ENCODE measurements around the gene ZNF616. TPM values are rescaled to one million over a fixed set of nuclear protein-coding genes. Genes with fewer than 3 reads are reported as not detected.
"Not testable (repeated sequence)": the region's sequence is repeated elsewhere in the genome, so short reads cannot be mapped to it uniquely, and the experiment has no call there.

ZNF616 gene
- total RNA-seq, 1 donor from 2014 or later = 1.2 TPM

GRCh38 chr19:52101866-52102562 is 37.7 kb downstream of the ZNF616 start:
- intact Hi-C loops (cut with DNase I) = no loop called here
- no peaks in the 10 kb centered on the region for H3K36me3 ChIP-seq
- no peak overlapping the region for H3K27ac ChIP-seq
- peaks cover 18 to 49% of the 10 kb centered on the region in 2 donors for H3K9me3 ChIP-seq
- no peaks in the 10 kb centered on the region for H3K4me1 ChIP-seq
- H3K27me3 ChIP-seq = no peaks in the 10 kb centered on the region
- no peak overlapping the region for H3K4me3 ChIP-seq
- TF ChIP-seq CTCF (IDR thresholded peaks at IDR 0.05) = no peak
- DNase-seq (ENCODE audit: low spot score in 2 of 2) = no peak

GRCh38 chr19:52099497-52100138 is 40.1 kb downstream of the ZNF616 start:
- no peaks in the 10 kb centered on the region for H3K4me1 ChIP-seq
- intact Hi-C loops (cut with DNase I) = loop anchor here (5.0 kb wide), 2 partner anchors 93 to 112 kb away; partner anchors contain the start of genes PPP2R1A and ZNF350
- no peak overlapping the region for H3K4me3 ChIP-seq
- peaks cover 13 to 39% of the 10 kb centered on the region in 2 donors for H3K9me3 ChIP-seq
- DNase-seq (ENCODE audit: low spot score in 2 of 2) = no peak
- no peak overlapping the region for H3K27ac ChIP-seq
- H3K27me3 ChIP-seq = no peaks in the 10 kb centered on the region
- no peaks in the 10 kb centered on the region for H3K36me3 ChIP-seq
- TF ChIP-seq CTCF (IDR thresholded peaks at IDR 0.05) = no peak

- H3K27ac ChIP-seq = peak overlapping the region in 1 of 2 donors; percentile 75
- DNase-seq (ENCODE audit: low spot score in 2 of 2); H3K4me1 ChIP-seq; H3K27me3 ChIP-seq: not testable (repeated sequence)
- peak overlapping the region in 1 of 2 donors; percentile 91 for H3K4me3 ChIP-seq
- H3K9me3 ChIP-seq = peaks cover 13 to 39% of the 10 kb centered on the region in 2 donors
- peaks cover 10 to 18% of the 10 kb centered on the region in 2 donors for H3K36me3 ChIP-seq
- intact Hi-C loops (cut with DNase I) = loop anchor here (5.0 kb wide), 2 partner anchors 96 to 109 kb away; partner anchors contain the start of genes PPP2R1A and ZNF350
Measured at GRCh38 chr19:52096416-52096815, 43.3 kb downstream of the ZNF616 start.

- peaks cover 15 to 28% of the 10 kb centered on the region in 2 donors for H3K36me3 ChIP-seq
- H3K4me3 ChIP-seq = peak within 1 kb of the TSS; percentile 91 to 95
- peaks cover 13 to 48% of the 10 kb centered on the region in 2 donors for H3K9me3 ChIP-seq
- no peaks in the 10 kb centered on the region for H3K4me1 ChIP-seq
- TF ChIP-seq CTCF (IDR thresholded peaks at IDR 0.05) = no peak
- no peaks in the 10 kb centered on the region for H3K27me3 ChIP-seq
- intact Hi-C loops (cut with DNase I) = loop anchor here (1.0 to 5.0 kb wide), 5 partner anchors 44 to 202 kb away; partner anchors contain the start of genes PPP2R1A, ZNF350, ZNF480 and ZNF614
- H3K27ac ChIP-seq = peak within 1 kb of the TSS; percentile 75 to 87
- DNase-seq (ENCODE audit: low spot score in 2 of 2) = peak; percentile 85 to 97
Measured at GRCh38 chr19:52095172-52096014, 44.3 kb downstream of the ZNF616 start, which contains the start of gene ZNF841. TSS of gene ZNF841 (minus strand) at chr19:52095765. CDS start at chr19:52084801, 10,964 bp downstream.

DNA sequence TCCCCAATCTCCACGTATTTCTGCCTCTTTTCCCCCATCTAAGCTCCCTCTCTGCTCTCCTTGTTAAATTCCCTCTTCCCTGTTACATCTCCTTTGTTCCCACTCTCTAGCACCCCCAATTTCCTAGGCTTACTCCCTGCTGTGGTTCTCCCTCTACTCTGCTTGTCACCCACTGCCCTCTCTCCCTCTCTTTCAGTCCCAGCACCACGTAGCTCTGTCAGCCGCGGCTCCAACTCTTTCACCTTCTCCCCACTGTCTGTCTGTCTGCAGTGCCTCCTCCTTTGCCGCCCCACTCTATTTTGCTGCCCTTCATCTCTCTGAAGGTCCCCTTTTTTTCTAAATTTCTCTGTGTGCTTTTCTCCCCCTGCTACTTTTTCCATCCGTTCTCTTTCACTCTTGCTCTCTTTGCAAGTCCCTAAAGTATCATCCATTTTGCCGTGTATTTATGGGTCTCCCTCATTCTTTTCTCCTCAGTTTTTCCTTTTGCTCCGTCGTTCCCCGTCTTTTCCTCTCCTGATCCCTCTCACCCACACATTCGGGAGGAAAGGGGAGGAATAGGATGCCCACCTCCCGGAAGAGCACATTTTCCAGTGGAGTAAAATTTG is 45.1 kb downstream of the ZNF616 start:
- no peak for TF ChIP-seq CTCF (IDR thresholded peaks at IDR 0.05)
- H3K4me1 ChIP-seq = no peaks in the 10 kb centered on the region
- H3K27ac ChIP-seq = peak overlapping the region; percentile 75 to 87
- H3K4me3 ChIP-seq = peak overlapping the region; percentile 91 to 95
- no peaks in the 10 kb centered on the region for H3K27me3 ChIP-seq
- DNase-seq (ENCODE audit: low spot score in 2 of 2) = no peak
- peaks cover 17 to 35% of the 10 kb centered on the region in 2 donors for H3K36me3 ChIP-seq
- intact Hi-C loops (cut with DNase I) = loop anchor here (1.0 to 5.0 kb wide), 5 partner anchors 45 to 203 kb away; partner anchors contain the start of genes PPP2R1A, ZNF350, ZNF480 and ZNF614
- peaks cover 13 to 50% of the 10 kb centered on the region in 2 donors for H3K9me3 ChIP-seq

Data from ascending aorta (tissue), 2 donors.